ENCODE data around the gene SHB. TPM values are rescaled to one million over a fixed set of nuclear protein-coding genes. Genes with fewer than 3 reads are reported as not detected.

The SHB gene
- total and polyA plus RNA-seq, 2 of the 13 experiments (the other 11 are each of a cell fraction or from before 2014, with no cell fraction given) = 19.4 to 20.7 TPM

DNA sequence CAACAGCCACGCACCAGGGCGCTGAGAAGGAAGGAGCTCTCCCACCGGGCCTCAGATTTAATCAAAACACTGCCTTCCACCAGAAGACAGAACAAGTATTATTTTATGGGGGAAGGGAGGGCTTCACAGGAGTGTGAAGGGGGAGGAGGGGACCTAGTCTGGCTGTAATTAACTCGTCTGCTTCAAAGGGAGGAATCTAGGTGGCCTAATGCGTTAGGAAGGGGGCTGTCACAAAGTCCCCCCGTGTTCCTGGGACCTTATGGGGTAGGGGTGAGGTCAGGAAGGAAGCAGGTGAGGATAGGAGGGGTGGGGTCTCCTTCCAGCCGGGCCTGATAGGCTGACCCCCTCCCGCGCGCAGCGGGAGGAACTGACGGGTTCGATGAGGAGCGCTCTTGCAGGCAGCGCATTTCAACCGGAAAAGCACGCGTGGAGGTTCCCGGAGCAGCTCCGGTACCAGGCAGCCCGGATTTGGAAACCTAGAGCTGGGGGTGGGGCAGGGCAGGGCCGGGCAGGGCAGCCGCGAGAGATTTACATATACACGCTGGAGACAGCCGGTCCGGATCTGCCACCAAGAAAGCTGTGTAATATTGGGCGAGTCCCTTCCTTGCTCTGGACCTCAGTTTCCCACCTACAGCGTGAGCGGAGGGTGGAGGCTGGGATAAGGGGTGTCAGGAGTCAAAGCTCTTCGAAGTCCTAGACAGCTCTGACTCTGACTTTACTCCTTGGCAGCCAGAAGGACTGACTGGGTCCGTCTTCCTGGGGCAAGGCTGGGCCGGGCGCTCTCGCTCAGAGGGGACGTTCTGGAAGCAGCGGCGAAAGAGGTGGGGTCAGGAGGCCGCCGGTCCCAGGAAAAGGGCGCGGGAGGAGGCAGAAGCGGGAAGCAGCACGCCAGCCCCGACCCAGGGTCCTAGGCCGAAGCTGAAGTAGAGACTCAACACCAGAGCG is 1.8 kb downstream of the SHB start (continued):
- TF ChIP-seq, protein P1, sequence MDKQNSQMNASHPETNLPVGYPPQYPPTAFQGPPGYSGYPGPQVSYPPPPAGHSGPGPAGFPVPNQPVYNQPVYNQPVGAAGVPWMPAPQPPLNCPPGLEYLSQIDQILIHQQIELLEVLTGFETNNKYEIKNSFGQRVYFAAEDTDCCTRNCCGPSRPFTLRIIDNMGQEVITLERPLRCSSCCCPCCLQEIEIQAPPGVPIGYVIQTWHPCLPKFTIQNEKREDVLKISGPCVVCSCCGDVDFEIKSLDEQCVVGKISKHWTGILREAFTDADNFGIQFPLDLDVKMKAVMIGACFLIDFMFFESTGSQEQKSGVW (CRISPR knock-in tag; IDR thresholded peaks at IDR 0.05; ENCODE audit: borderline replicate concordance) = 0 out of 2 replicates have a peak, but pooled peaks have one; percentile 50
- TF ChIP-seq ELF3 (CRISPR knock-in tag; IDR thresholded peaks at IDR 0.05) = no peak
- TF ChIP-seq ZNF33A (CRISPR knock-in tag; IDR thresholded peaks at IDR 0.05; ENCODE audit: borderline replicate concordance) = no peak
- TF ChIP-seq ZNF724P (CRISPR knock-in tag; IDR thresholded peaks at IDR 0.05; ENCODE audit: borderline replicate concordance) = no peak
- TF ChIP-seq ZNF766 (CRISPR knock-in tag; IDR thresholded peaks at IDR 0.05; ENCODE audit: borderline replicate concordance) = no peak
- no peak for TF ChIP-seq TOPORS (CRISPR knock-in tag; IDR thresholded peaks at IDR 0.05)
- TF ChIP-seq, protein P2, sequence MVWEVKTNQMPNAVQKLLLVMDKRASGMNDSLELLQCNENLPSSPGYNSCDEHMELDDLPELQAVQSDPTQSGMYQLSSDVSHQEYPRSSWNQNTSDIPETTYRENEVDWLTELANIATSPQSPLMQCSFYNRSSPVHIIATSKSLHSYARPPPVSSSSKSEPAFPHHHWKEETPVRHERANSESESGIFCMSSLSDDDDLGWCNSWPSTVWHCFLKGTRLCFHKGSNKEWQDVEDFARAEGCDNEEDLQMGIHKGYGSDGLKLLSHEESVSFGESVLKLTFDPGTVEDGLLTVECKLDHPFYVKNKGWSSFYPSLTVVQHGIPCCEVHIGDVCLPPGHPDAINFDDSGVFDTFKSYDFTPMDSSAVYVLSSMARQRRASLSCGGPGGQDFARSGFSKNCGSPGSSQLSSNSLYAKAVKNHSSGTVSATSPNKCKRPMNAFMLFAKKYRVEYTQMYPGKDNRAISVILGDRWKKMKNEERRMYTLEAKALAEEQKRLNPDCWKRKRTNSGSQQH (CRISPR knock-in tag; IDR thresholded peaks at IDR 0.05; ENCODE audit: low read depth) = 0 out of 2 replicates have a peak, but pooled peaks have one; percentile 21
- TF ChIP-seq ZSCAN25 (CRISPR knock-in tag; IDR thresholded peaks at IDR 0.05) = peak; percentile 96
- no peak for TF ChIP-seq AGO1 (IDR thresholded peaks at IDR 0.05; ENCODE audit: low read depth, low read length, poor library complexity, severe bottlenecking)
- TF ChIP-seq ZFP37 (CRISPR knock-in tag; IDR thresholded peaks at IDR 0.05; ENCODE audit: borderline replicate concordance) = no peak; the same call in 1 of the 2 replicates
- TF ChIP-seq, protein P3, sequence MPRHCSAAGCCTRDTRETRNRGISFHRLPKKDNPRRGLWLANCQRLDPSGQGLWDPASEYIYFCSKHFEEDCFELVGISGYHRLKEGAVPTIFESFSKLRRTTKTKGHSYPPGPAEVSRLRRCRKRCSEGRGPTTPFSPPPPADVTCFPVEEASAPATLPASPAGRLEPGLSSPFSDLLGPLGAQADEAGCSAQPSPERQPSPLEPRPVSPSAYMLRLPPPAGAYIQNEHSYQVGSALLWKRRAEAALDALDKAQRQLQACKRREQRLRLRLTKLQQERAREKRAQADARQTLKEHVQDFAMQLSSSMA (CRISPR knock-in tag; IDR thresholded peaks at IDR 0.05) = no peak
- no peak for TF ChIP-seq ZFP41 (CRISPR knock-in tag; IDR thresholded peaks at IDR 0.05; ENCODE audit: borderline replicate concordance)
- TF ChIP-seq EHMT2 (IDR thresholded peaks at IDR 0.05; ENCODE audit: borderline replicate concordance, low read depth, low read length) = no peak
- TF ChIP-seq, protein P4, sequence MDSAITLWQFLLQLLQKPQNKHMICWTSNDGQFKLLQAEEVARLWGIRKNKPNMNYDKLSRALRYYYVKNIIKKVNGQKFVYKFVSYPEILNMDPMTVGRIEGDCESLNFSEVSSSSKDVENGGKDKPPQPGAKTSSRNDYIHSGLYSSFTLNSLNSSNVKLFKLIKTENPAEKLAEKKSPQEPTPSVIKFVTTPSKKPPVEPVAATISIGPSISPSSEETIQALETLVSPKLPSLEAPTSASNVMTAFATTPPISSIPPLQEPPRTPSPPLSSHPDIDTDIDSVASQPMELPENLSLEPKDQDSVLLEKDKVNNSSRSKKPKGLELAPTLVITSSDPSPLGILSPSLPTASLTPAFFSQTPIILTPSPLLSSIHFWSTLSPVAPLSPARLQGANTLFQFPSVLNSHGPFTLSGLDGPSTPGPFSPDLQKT (CRISPR knock-in tag; IDR thresholded peaks at IDR 0.05; ENCODE audit: borderline replicate concordance) = no peak
- no peak for TF ChIP-seq ZNF180 (CRISPR knock-in tag; IDR thresholded peaks at IDR 0.05; ENCODE audit: borderline replicate concordance, low read depth)
- TF ChIP-seq, protein P5, sequence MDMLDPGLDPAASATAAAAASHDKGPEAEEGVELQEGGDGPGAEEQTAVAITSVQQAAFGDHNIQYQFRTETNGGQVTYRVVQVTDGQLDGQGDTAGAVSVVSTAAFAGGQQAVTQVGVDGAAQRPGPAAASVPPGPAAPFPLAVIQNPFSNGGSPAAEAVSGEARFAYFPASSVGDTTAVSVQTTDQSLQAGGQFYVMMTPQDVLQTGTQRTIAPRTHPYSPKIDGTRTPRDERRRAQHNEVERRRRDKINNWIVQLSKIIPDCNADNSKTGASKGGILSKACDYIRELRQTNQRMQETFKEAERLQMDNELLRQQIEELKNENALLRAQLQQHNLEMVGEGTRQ (IDR thresholded peaks at IDR 0.05; ENCODE audit: low read depth, low read length) = no peak
- TF ChIP-seq, protein P5 (CRISPR knock-in tag; IDR thresholded peaks at IDR 0.05; ENCODE audit: borderline replicate concordance) = no peak
- TF ChIP-seq ZNF496 (CRISPR knock-in tag; IDR thresholded peaks at IDR 0.05; ENCODE audit: insufficient replicate concordance) = no peak
- no peak for TF ChIP-seq HNF4A (CRISPR knock-in tag; IDR thresholded peaks at IDR 0.05)
- no peak for TF ChIP-seq RAD51 (IDR thresholded peaks at IDR 0.05; ENCODE audit: borderline replicate concordance)
- no peak for TF ChIP-seq AGO2 (optimal IDR thresholded peaks at IDR 0.05; ENCODE audit: low read depth, low read length)
- no peak for TF ChIP-seq ZNF326 (CRISPR knock-in tag; IDR thresholded peaks at IDR 0.05; ENCODE audit: borderline replicate concordance)

All from HepG2 (cell line).